Activated T-helper 1 cell treated with Interleukin-2 at 50 U/mL for 16 hours (primary cell): Measurements from ENCODE around the gene PTPN2.
"Not testable (repeated sequence)": the region's sequence is repeated elsewhere in the genome, so short reads cannot be mapped to it uniquely, and the experiment has no call there.

Experiments used
- DNase-seq: peaks from one replicate; pipeline ENCODE4 v3.0.0-alpha.2; 2020; ENCODE audit warnings: low read depth

The PTPN2 gene

DNA sequence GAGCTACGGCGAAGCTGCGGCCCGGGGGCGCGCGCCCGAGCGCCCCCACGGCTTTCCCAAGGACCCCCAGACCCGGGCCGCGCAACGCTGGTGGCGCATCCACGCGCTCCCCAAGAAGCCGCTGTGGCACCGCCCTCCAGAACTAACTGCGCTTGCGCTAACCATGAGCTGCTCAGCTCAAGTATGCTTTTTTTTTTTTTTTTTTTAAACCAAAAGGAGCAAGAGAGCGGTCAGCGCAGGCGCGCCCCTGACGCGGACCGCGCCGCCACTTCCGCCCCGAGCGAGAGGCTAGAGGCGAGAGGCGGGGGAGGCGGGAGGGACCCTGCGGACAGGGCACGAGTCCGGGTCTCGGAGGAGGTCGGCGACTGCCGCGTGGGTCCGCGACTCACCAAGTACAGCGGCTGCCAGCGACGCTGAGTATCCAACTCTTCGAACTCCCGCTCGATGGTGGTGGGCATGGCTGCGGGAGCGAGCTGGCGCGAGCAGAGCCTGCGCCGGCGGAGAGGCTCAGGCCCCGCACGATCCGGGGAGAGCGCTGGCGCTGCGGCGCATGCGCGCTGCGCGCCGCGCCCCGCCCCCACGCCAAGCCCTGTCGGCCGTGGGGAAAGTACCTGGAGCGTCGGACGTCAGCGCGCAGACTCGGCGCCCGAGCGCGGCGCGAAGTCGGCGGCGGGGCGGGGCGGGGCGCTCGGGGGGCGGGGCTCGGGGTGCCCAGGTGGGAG lies at the start of gene PTPN2:
Gene PTPN2, minus strand, starts transcription at position 554 of the 722 bp plus-strand sequence. Its CDS starts 96 bp downstream, at position 458.
- peak; percentile 86 for DNase-seq

DNA sequence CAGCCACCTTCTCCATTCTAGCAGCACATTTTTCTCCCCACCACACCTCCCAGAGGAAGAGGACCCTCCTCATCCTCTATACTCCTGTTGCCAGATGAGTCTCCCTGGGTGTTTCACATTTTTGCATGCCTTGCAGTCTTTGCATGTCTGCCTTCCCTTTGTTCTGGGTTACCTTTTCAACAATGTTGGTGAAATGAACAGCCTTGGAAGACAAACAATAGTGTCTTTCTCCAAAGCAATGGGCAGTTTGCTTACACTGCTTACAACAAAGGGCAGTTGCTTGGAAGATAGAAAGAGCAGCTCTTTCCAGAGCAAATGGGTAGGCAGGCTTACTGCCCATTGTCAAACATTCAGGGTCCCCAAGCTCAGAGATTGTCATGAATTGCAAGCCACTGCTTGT lies 49.3 kb upstream of the PTPN2 start:
- DNase-seq, result no peak

DNA sequence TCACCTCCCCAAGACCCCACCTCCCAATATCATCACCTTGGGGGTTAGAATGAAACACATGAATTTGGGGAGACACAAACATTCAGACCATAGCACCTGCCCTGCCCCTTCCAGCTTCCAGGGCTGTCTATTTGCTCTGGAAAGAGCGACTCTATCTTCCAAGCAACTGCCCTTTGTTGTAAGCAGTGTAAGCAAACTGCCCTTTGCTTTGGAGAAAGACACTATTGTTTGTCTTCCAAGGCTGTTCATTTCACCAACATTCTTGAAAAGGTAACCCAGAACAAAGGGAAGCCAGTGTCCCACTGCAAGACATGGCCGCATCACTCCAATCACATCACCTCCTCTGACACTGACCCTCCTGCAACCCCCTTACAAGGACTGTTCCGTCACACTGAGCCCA lies 46.9 kb upstream of the PTPN2 start:
- no peak for DNase-seq

DNA sequence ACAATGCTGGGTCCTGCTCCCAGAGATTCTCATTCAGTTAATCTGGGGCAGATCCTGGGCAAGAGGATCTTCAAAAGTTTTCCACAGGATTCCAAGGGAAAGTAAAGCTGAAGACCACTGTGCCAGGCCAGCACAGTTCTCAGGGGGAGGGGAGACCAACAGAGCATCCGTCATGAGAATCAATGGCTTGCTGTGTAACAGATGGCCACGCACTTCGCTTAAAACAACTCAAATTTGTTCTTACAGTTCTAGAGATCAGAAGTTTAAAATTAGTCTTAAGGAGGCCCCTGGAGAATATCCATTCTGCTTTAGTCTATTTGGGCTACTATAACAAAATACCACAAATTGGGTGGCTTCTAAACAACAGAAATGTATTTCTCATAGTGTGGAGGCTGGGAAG lies 46.3 kb upstream of the PTPN2 start:
- no peak for DNase-seq

DNA sequence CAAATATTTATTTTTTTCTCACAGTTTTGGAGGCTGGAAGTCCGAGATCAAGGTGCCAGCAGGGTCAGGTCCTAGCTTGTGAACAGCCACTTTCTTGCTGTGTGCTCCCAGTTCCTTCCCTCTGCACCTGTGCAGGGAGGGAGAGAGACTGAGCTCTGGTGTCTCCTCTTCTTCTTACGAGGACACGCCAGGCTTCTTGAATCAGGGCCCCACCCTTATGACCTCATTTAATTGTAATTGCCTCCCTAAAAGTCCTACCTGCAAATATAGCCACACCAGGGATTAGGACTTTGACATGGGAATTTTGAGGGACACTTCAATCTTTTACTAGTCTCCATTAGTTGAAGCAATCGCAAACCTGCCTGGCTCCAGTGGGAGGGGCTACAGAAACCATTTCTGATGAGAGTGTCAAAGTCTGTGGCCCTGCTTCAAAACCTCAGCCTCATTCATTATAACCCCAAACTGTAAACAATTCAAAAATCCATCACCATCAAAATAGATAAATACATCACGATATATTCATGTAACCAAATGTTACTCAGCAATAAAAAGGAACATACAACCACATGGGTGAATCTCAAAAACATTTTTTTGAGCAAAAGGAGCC lies 45.5 kb upstream of the PTPN2 start:
- no peak for DNase-seq

DNA sequence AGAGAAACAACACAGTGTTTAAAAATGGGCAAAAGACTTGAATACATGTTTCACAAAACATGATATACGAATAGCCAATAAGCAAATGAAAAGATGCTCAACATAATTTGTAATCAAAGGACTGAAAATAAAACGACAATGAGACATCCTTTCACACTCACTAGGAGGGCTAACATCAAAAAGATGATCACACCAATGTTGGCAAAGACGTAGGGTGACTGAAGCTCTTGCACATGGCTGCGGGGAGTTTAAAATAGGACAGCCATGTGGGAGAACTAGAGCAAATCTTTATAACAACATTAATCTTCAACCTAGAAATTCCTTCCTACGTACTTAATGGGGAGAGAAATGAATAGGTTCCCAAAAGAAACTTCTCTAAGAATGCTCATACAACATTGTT lies 44.6 kb upstream of the PTPN2 start:
- DNase-seq, result no peak

DNA sequence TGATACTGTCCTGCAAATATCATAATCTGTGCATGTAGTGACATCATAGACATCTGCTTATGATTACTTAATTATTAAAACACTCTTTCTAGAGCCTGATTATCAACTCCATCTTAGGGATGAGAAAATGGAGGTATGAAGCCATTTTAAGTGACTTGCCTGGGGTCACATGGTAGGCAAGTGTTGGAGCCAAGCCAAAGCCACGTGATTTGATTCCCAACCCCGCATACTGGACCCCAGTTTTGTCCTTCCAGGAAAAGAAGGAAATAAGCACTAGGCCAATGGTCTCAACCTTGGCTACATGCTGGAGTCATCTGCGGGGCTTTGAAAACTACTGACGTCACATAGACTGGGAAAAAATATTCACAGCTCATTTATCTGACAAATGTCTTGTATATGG lies 44.2 kb upstream of the PTPN2 start:
- DNase-seq, result no peak

DNA sequence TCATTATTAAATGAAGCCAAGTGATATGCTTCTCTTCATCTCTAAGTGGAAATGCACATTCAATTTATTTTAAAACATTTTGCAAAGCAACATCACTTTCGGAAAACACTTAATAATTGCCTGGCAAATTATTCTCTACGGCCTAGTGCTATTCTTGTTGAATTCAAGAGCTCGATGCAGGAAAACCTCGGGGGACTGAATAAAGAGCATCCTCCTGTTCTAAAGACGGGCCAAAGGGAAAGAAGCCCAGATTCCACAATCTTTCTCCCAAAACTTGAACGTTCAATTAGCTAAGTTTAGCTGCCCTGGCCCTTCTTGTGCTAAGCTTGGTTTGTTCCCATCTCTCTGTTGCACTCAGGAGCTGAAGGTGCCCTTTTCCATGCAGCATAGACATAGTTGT lies 40.6 kb upstream of the PTPN2 start:
- DNase-seq, result no peak

DNA sequence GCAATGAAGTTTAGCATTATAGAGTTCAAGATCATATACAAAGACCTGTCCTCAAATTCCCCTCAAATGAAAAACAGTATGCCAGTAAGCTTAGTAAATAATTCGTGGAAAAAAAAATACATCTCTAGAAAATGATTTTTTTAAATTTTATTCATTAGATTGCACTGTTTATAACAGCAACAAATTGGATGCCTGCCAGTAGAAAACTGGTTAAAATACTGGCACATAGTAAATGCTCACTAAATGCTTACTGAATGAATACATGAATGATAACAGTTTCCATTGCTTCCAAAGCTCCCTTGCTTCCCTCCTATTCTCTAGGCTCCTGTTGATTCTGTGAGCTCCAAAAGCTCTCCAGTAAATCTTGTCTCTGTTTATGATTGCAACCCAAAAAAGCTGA lies 38.2 kb upstream of the PTPN2 start:
- DNase-seq, result no peak

DNA sequence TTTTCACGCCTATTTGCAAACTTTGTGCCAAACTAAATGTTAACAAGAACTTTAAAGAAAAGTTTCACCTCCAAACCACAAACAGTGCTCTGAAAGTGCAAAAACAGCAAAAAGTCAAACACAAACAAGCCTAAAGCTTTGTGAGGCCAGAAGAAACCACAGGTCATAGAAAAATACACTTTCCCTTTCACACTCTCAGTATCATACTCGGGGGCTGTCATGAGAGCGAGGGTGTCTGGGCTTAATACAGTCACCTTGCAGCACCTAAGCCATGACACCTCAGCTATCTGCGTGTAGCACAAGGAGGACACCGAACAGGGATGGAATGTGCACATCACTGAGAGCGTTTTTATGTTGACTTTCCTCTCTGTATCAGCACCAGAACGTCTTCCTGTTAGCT lies 37.1 kb upstream of the PTPN2 start:
- DNase-seq, result no peak

DNA sequence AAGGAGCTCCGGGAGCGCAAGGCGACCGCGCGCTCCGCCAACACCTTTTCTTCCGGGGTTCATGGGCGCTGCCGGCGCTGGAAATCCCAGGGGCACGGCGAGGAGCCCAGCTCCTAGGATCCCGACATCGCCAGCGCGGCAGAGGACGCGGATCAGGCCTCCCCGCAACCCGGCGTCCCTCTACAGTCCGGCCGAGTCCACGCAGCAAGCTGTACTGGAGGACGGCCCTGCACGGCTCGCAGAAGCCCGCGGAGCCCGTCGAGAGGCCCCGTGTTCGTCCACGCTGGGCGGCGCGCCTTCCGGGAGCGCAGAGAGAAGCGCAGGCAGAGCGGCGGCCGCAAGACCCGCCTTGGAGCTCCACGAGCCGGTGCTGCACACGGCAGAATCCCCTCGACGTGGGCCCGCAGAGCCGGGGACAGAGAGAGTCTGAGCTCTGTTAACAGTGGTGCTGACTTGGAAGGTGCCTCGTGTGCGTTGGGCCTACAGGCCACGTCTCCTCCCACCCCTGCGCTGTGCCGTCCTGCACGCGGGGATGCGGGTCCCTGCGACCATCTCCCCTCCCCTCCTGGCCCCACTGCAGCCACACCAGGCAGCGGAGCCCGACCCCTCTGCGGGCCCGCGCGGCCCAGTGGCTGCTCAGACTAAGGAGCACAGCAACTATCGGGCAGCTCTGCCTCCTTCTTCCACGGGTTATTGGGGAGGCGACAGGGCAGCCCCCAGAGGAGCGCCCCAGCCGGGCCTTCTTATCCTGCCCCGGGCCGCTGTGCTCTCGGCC lies 28.1 kb upstream of the PTPN2 start:
- no peak for DNase-seq

DNA sequence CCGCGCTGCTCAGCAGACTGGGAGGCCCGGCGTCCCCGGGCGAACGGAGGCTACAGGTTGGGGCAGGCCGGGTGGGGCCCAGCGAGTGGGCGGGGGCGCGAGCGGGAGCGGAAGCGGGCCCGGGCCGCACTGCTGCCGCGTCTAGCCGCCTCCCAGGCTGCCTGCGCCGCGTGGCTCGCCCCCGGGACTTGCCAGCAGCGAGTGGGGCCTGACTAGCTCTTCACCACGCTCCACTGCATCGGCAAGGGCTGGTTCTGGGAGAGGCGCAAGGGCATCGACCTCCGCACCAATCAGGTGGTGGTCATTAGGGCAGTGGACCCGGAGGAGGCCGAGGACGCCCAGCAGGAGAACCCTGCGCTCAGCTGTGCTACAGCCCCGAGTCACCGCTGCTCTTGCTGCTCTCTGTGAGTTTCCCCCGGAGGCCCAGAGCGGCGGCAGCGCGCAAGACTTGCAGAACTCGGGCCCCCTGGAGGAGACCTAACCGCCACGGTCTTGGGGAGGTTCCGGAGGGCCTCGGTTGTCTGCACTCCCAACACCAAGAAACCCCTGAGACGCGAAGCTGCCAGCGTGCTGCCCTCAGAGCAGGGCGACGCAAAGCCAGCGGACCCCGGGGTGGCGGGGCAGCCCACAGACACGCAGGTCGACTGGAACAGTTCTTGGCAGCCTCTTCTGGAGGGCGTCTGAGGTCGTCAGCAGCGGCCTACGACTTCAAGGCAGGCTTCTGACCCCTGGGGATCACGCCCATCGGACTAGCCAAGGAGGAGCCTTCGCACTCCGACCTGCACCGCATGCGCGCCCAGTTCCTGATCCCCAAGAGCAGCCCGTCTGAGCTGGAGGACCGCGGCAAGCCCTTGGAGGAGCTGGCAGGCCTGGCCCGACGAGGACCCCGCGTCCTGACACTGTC lies 27.2 kb upstream of the PTPN2 start:
- peak; percentile 48 for DNase-seq

DNA sequence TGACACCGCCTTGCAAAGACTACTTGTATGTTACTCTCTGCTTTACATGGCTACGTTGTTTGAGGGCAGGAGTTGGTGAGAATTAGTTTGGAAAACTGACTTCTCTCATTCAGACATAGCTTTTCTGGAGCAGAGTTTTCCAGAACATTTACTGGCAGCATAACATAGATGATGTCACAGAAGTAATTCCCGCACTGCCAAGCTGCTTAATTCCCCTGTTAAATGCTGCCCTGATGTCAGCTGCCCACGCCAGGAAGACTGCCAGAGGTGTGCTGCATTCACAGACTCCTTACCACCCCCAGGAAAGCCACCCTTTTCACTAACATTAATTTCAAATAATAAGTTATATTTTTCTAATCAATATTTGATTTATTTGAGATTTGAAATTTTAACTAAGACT lies 24.7 kb upstream of the PTPN2 start:
- no peak for DNase-seq

DNA sequence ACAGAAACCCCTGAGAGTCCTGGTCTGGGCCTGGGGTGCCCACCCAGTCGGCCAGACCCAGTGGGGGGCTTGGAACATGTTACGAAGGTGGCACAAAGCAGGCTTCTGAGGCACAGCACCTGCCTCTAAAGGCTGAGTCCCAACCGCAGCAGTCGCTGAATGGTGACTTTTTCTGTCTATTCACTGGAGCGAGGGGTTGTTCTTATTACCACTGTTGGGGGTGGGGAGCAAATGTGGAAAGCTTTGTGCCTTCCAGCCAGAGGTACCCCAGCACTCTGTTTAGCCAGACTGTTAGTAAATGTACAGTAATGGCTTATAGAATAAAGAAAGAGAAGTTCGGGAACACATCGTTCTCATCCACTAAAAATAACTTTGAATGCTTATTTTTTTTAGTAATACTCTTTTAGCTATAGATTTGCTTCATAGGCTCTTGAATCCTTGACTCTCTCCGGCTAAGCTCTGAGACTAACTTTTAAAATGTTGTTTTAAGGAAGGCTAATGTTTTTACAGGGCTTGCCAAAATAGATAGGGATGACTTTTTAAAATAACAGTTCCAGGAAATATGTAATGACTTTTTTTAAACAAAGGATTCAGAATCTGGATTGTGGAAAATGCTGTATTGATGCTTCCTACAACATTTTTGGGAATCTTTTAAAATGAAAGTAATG lies 23.4 kb upstream of the PTPN2 start:
- DNase-seq, result no peak

DNA sequence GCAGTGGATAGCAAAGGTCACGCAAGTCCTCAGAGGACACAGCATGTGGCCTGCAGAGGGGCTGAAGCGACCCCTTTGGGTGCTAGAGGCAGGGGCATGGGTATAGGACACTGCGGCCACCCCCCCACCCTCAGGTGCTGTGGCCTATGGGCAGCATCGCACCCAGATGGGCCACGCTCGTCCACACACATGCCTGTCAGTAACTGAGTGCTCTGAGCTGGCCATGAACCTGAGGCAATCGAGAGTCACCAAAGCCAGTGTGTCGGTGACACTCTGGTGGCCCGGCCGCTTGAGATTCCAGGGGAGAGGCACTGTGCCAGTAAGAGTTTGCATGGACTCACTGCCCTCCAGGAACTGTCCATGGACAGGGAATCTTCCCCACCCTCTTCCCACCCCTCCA lies 22.7 kb upstream of the PTPN2 start:
- no peak for DNase-seq

DNA sequence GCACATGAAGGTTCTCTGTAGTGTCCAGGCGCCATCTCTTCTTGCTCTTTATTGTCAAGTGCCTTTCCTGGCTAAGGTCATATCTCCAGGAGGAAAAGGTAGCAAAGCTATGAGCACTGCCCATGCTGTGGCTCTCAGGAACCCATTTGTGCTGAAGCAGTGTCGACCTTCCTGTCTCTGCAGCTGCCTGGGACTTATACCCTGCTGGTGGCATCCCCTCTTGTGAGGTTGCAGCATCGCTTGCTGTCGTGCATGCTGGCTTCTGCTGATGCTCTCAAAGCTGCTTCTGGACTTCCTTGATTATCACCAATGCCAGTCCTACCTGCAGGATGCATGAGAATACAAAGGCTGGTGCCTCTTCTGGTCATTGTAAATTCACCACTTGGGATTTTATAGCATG lies 22.1 kb upstream of the PTPN2 start:
- DNase-seq, result no peak

DNA sequence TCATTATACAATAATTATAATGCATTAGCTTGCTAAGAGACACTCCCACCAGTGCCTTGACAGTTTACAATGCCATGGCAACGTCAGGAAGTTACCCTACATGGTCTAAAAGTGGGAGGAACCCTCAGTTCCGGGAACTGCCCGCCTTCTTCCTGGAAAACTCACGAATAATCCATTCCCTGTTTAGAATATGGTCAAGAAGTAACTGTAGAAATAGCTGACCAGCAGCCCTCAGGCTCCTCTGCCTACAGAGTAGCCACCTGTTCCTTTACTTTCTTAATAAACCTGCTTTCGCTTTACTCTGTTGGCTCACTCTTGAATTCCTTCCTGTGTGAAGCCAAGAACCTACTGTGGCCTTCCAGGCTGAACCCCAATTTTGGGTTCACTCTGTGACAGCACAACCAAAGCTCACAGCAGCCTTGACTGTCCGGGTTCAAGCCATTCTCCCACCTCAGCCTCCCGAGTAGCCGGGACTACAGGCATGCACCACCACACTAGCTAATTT lies 20.0 kb upstream of the PTPN2 start:
- peak; percentile 22 for DNase-seq

DNA sequence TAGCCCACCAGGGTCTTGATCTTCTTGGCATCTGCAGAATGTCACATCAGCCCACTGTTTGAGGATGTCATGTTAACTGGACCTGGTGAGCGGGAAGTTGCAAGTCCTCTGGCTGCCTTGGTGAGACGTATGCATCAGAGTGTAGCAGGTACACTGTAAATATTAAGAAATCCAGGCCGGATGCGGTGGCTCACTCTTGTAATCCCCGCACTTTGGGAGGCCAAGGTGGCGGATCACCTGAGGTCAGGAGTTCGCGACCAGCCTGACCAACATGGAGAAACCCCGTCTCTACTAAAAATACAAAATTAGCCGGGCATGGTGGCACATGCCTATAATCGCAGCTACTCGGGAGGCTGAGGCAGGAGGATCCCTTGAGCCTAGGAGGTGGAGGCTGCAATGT lies 17.2 kb upstream of the PTPN2 start:
- DNase-seq, result not testable (repeated sequence)

DNA sequence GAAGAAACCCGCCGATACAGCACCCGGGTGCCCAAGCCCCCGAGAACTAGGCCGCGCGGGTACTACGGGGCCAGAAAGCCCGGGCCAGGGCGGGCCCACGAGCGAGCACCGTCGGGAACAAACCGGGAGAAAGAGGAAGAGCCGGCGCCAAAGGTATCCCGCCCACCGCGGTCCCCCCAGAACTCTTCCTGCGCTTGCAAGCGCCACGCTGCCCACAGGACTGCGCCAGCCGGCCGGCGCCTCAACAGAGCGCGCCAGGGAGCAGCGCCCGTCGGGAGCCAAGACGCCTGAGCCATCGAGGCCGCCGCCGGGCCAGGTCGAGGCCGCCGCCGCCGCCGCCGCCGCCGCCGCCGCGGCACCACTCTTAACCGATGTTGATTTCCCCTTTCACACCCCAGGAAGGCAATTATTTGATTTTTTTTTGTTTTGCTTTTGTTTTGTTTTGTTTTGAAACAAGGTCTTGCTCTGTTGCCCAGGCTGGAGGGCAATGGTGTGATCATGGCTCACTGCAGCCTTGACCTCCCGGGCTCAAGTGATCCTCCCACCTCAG lies 12.8 kb upstream of the PTPN2 start:
- DNase-seq, result not testable (repeated sequence)

DNA sequence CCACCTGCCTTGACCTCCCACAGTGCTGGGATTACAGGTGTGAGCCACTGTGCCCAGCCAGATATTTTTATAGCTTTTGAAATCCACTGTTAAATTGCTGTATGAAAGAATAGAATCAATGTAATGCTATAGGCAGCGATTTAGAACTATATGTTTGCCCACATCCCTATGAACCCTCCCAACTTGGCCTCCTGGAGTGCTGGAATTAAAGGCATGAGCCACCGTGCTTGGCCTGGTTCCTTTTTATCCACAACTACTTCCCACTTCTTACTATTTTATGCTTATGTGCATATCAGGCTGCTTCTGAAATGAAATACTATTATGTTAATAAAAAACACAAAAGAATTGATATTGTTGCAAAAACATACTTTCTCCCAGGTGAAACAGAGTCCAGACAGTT lies 11.6 kb upstream of the PTPN2 start:
- DNase-seq, result no peak

DNA sequence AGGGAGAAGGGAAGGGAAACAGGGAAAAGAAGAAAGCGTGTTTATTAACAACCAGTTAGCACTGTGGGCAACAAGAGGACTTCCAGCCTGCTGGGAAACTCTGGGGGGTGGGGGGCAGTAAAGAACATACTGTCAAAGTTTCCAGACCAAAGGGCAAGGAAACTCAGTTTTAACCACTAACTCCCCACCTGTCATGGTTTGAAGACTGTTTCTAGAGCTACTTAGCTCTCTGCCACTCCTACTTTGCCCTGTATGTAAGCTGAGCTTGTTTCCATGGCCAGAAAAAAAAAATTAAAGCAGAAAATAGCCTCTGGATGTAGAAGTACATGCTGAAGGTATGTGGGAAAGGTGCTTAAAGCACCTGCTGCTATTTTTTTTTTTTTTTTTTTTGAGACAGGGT lies 11.0 kb upstream of the PTPN2 start:
- DNase-seq, result no peak
